GM21529 (cell line): ENCODE data around the gene ITGA8.
"Not testable (repeated sequence)": the region's sequence is repeated elsewhere in the genome, so short reads cannot be mapped to it uniquely, and the experiment has no call there.

Experiments used
- ATAC-seq: cut with Tn5 transposase; IDR thresholded peaks from one replicate; pipeline ENCODE4 v1.9.1; 2021; ENCODE audit not compliant: unreplicated experiment

Gene ITGA8

GRCh38 chr10:15567952-15568351, 151.8 kb downstream of the ITGA8 start:
- ATAC-seq, result no peak

DNA sequence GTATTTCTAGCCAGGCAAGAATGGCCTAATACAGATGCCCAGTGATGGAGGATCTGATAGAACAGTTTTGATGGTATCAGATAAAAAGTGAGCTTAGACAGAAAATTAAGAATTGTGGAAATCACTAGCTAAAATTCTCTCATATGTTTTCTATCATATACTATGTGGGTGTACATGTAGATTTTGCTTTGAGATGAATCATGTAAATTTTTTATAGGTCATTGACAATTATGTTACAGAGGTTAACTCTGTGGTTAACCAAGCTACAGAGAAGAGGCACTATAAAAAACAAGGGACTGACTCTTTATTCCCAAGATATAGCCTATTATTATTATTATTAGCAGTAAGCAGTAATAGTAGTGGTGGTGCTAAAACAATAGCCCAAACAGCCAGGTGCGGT, 156.5 kb downstream of the ITGA8 start:
- no peak for ATAC-seq

- ATAC-seq, result no peak
Observed at GRCh38 chr10:15562578-15562977, 157.1 kb downstream of the ITGA8 start.

- no peak for ATAC-seq
Observed at GRCh38 chr10:15562116-15562515, 157.6 kb downstream of the ITGA8 start.

- no peak for ATAC-seq
Observed at GRCh38 chr10:15558136-15558535, 161.6 kb downstream of the ITGA8 start.

- not testable (repeated sequence) for ATAC-seq
Observed at GRCh38 chr10:15557168-15557567, 162.6 kb downstream of the ITGA8 start.

DNA sequence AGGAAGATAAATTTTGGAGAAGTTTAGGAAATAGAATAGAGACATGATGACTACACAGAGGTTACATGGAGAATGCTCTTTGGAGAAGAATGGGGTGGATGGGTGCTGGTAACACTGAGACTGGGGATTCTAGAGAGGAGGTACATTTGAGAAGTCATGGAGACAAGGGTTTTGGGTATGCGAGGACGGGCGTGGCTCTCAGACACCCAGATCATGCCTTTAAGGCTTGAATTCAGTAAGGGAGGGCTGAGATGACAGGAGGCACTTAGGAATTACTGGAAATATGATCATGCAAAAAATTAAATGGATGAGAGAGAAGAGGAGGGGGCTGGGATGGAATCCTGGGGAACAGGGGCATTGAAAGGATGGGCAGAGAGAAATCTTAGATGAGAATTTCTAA, 168.8 kb downstream of the ITGA8 start:
- no peak for ATAC-seq

- no peak for ATAC-seq
Observed at GRCh38 chr10:15548331-15548730, 171.4 kb downstream of the ITGA8 start.

- ATAC-seq, result no peak
Observed at GRCh38 chr10:15546606-15547005, 173.1 kb downstream of the ITGA8 start.

GRCh38 chr10:15545884-15546283, 173.8 kb downstream of the ITGA8 start:
- ATAC-seq, result no peak

- no peak for ATAC-seq
Observed at GRCh38 chr10:15545266-15545665, 174.5 kb downstream of the ITGA8 start.

DNA sequence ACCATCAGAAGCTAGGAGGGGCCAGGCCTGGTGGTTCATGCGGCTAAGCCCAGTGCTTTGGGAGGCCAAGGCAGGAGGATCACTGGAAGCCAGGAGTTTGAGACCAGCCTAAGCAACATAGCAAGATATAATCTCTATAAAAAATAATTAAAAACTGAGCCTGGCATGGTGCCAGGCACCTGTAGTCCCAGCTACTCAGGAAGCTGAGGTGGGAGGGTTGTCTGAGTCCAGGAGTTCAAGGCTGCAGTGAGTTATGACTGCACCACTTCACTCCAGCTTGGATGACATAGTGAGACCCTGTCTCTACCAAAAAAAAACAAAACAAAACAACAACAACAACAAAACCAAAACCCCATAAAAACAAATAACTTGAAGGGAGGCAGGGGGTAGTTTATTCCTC, 175.7 kb downstream of the ITGA8 start:
- no peak for ATAC-seq

GRCh38 chr10:15542817-15543216, 176.9 kb downstream of the ITGA8 start:
- ATAC-seq, result no peak

DNA sequence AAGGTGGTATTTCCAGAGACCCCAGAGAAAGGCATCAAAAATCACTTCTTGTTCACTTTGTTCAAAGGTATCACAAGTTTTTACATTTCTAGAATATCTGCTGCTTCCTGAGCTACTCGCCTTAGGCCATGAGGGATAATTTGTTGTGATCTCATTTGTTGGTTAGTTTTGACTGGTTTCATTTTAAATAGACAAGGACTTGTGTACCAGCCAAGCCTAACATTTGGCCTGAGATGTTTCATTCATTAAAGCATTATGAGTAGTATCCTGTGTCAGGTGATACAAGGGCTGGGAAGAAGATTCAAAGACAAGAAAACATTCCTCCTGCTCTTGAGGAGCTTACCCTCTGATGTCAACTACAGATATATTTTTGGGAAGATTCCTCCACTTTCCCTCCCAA, 178.3 kb downstream of the ITGA8 start:
- ATAC-seq, result no peak

DNA sequence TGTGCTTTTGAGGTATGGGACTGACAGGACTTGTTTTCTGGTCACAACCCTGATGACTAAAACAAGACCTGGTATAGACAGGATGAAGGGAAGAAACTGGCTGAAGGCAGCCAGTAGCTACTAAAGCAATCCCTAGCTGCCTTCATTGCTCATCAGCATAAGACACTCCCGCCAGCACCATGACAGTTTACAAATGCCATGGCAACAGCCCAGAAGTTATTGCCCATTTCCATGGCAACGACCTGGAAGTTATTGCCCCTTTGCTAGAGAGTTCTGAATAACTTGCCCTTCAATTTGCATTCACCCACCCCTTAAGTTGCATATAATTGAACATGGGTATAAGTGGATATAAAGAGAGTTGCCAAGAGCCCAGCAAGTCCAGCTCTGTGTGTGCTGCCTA, 179.0 kb downstream of the ITGA8 start:
- ATAC-seq, result no peak

GRCh38 chr10:15539262-15539661, 180.5 kb downstream of the ITGA8 start:
- no peak for ATAC-seq

- ATAC-seq, result not testable (repeated sequence)
Observed at GRCh38 chr10:15534928-15535538, 184.7 kb downstream of the ITGA8 start.

DNA sequence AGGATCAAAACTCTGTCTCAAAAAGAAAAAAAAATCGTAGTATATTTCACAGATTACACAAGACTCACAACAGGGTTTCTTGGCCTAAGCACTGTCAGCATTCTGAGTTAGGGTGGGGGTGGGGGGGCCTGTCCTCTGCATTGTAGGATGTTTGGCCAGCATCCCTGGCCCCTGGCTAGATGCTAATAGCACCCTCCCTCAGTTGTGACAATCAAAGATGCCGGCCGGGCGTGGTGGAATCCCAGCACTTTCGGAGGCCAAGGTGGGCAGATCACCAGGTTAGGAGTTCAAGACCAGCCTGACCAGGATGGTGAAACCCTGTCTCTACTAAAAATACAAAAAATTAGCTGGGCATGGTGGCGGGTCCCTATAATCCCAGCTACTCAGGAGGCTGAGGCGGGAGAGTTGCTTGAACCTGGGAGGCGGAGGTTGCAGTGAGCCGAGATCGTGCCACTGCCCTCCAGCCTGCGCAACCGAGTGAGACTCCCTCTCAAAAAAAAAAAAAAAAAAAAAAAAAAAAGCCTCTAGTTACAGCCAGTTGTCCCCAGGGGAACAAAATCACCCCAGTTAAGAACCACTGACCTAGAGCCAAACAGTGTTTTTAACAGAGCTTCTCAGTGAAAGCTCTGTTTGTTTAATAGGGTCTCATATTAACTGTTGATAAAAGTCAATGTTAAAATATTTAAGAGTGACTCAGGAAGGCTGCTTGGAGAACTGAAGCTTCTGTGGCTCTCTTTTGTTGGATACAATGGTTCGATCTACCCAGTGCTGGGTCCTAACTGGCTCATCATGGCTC, 187.6 kb downstream of the ITGA8 start:
- ATAC-seq, result no peak

- no peak for ATAC-seq
Observed at GRCh38 chr10:15528859-15529239, 190.9 kb downstream of the ITGA8 start.

GRCh38 chr10:15526754-15527153, 193.0 kb downstream of the ITGA8 start:
- no peak for ATAC-seq

DNA sequence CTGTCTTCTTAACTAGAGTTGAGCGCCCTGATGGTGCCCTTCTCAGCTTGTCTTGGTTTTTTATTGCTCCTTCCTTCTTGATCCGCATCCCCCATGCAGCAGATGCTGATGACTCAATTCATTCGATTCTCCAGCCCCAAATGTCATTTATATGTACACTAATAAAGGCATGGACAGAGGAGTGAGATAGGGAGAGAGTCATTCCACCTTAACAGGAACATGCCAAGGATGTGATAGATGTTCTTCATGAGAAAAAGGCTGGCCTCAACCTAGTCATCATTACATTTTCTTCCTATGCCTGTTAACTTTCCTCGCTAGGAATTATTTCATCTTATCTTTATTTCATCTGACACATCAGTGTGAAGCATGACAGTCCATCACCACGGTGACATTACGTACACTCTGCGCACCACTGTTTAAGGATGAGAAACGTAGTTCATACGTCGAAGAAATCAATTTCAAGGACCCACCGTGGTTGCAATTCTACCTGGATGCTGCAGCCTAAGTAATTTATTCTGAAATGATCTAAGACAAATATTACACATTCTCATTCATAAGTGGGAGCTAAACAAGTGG, 198.3 kb downstream of the ITGA8 start:
- no peak for ATAC-seq

DNA sequence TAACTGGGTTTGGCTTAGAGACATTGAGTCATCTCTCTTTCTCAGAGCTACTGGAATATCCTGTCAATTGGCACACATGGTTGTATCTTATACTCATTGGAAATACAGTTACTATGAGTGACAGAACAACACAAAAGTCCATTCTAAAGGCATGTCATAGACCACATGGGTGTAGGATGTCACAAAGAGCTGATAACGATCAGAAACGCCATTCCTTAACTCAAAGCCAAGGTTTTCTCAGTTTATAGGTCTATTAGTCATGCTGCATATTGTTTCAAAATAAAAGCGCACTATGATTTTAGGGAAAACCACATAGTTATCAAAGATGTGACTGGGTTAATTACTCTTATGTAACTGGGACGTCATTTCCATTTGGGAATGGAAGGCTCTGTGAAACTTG, 201.5 kb downstream of the ITGA8 start:
- no peak for ATAC-seq
